Liver (tissue), 9 donors: ENCODE measurements around the gene UBQLN2. TPM values are rescaled to one million over a fixed set of nuclear protein-coding genes. Genes with fewer than 3 reads are reported as not detected.
"Not testable (repeated sequence)": the region's sequence is repeated elsewhere in the genome, so short reads cannot be mapped to it uniquely, and the experiment has no call there.

Source experiments
- DNase-seq: peaks from one replicate; pipeline ENCODE4 v3.0.0-alpha.2; 2017; ENCODE audit warnings: low spot score
- H3K27ac ChIP-seq, 2 donors: one replicate each; pipeline ENCODE4 v1.7.0; 2013; ENCODE audit warnings: inconsistent platforms in 2 of 2, low read length in 2 of 2, control low read depth in 1 of 2, low read depth in 1 of 2, mild to moderate bottlenecking in 1 of 2
- H3K27me3 ChIP-seq, 4 donors: one replicate each; pipeline versions ENCODE4 v1.6.1 to v1.7.0; 2013; ENCODE audit warnings: low read length in 3 of 4, inconsistent platforms in 1 of 4, mild to moderate bottlenecking in 1 of 4, moderate library complexity in 1 of 4; ENCODE audit not compliant: control insufficient read depth in 4 of 4, insufficient read depth in 4 of 4
- H3K36me3 ChIP-seq, 4 donors: one replicate each; pipeline versions ENCODE4 v1.6.1 to v1.7.0; 2013; ENCODE audit warnings: low read length in 3 of 4, mild to moderate bottlenecking in 3 of 4, low read depth in 1 of 4, moderate library complexity in 1 of 4; ENCODE audit not compliant: control insufficient read depth in 4 of 4, insufficient read depth in 3 of 4
- H3K4me1 ChIP-seq, 4 donors: one replicate each; pipeline versions ENCODE4 v1.6.1 to v1.7.0; 2013; ENCODE audit warnings: low read length in 3 of 4, mild to moderate bottlenecking in 3 of 4, moderate library complexity in 1 of 4; ENCODE audit not compliant: control insufficient read depth in 4 of 4, insufficient read depth in 4 of 4
- H3K4me3 ChIP-seq, 3 donors: one replicate each; pipeline versions ENCODE4 v1.6.1 to v1.7.0; 2013; ENCODE audit warnings: low read length in 3 of 3, control low read depth in 1 of 3, low read depth in 1 of 3, mild to moderate bottlenecking in 1 of 3
- H3K9ac ChIP-seq, 2 donors: one replicate each; pipeline ENCODE4 v1.7.0; 2013; ENCODE audit warnings: low read length in 2 of 2, mild to moderate bottlenecking in 2 of 2, moderate library complexity in 2 of 2, control low read depth in 1 of 2, low read depth in 1 of 2
- H3K9me3 ChIP-seq, 4 donors: one replicate each; pipeline versions ENCODE4 v1.6.1 to v1.7.0; 2013; ENCODE audit warnings: low read length in 3 of 4; ENCODE audit not compliant: control insufficient read depth in 4 of 4
- FOXA1 ChIP-seq: IDR thresholded peaks from 2 replicates; pipeline ENCODE4 v1.6.1; 2016; ENCODE audit warnings: antibody characterized with exemption
- FOXA2 ChIP-seq: IDR thresholded peaks from 2 replicates; pipeline ENCODE4 v1.6.1; 2016; ENCODE audit warnings: antibody characterized with exemption
- HNF4A ChIP-seq, 2 donors: conservative IDR thresholded peaks; 2 replicates each; pipeline ENCODE4 v1.6.1; 2016; ENCODE audit warnings: antibody characterized with exemption in 2 of 2, mild to moderate bottlenecking in 2 of 2
- HNF4G ChIP-seq: IDR thresholded peaks from 2 replicates; pipeline ENCODE4 v1.6.1; 2016; ENCODE audit warnings: antibody characterized with exemption
- JUND ChIP-seq, 2 donors: IDR thresholded peaks; 2 replicates each; pipeline ENCODE4 v1.6.1; 2016; ENCODE audit warnings: antibody characterized with exemption in 2 of 2
- NR2F2 ChIP-seq: IDR thresholded peaks from 2 replicates; pipeline ENCODE4 v1.6.1; 2016; ENCODE audit warnings: antibody characterized with exemption
- RAD21 ChIP-seq, 2 donors: IDR thresholded peaks; 2 replicates each; pipeline ENCODE4 v1.6.1; 2016; ENCODE audit warnings: antibody characterized with exemption in 2 of 2, mild to moderate bottlenecking in 2 of 2
- REST ChIP-seq: IDR thresholded peaks from 2 replicates; pipeline ENCODE4 v1.6.1; 2016; ENCODE audit warnings: antibody characterized with exemption, mild to moderate bottlenecking
- RXRA ChIP-seq, 2 donors: IDR thresholded peaks; 2 replicates each; pipeline ENCODE4 v1.6.1; 2017 to 2018; ENCODE audit warnings: antibody characterized with exemption in 2 of 2, mild to moderate bottlenecking in 1 of 2
- SP1 ChIP-seq: IDR thresholded peaks from 2 replicates; pipeline ENCODE4 v1.6.1; 2018; ENCODE audit warnings: antibody characterized with exemption, mild to moderate bottlenecking
- YY1 ChIP-seq: IDR thresholded peaks from 2 replicates; pipeline ENCODE4 v1.6.1; 2016; ENCODE audit warnings: antibody characterized with exemption, mild to moderate bottlenecking
- WGBS: extraction: QIAGEN DNeasy Blood & Tissue Kit; methylation state at CpG from one replicate; pipeline ENCODE4 v1.1.7; 2013; 5-methylcytosine and 5-hydroxymethylcytosine counted together
- polyA plus RNA-seq, 2 donors: library from polyadenylated mRNA; stranded (reverse) in 1 of 2; unstranded in 1 of 2; fragments of 200-250 nt in 1 of 2; fragments of >200 nt in 1 of 2; fragmentation: Nextera tagmentation in 1 of 2; extraction: Ambion mirVana in 1 of 2; gene quantifications; one replicate each; pipeline versions ENCODE4 v1.2.1 to v1.2.3, GENCODE V29; 2013 to 2015
- total RNA-seq, 2 donors: library from RNA; depleted of rRNA; stranded (reverse); fragments of >200 nt; gene quantifications; one replicate each; pipeline ENCODE4 v1.2.3, GENCODE V29; 2014
- TF ChIP-seq, protein P1 (sequence below): IDR thresholded peaks from 2 replicates; pipeline ENCODE4 v1.6.1; 2016; ENCODE audit warnings: antibody characterized with exemption
- TF ChIP-seq, protein P2 (sequence below): IDR thresholded peaks from 2 replicates; pipeline ENCODE4 v1.6.1; 2016; ENCODE audit warnings: antibody characterized with exemption
- donor health status: healthy.
- donor health status: healthy.
- donor health status: healthy.
- donor health status: healthy.
- donor health status: healthy.

UBQLN2 gene
- total and polyA plus RNA-seq, 4 donors: 7.9 to 11.9 (median 9.1) TPM

- H3K9ac ChIP-seq, H3K27ac ChIP-seq, H3K4me1 ChIP-seq, H3K36me3 ChIP-seq, DNase-seq, H3K27me3 ChIP-seq, H3K9me3 ChIP-seq, H3K4me3 ChIP-seq: not testable (repeated sequence)
- WGBS: 30% methylated on average over 2 of the region's 2 CpGs
- TF ChIP-seq RXRA (IDR thresholded peaks at IDR 0.05) (peak in 1 of 2 donors; percentile 43), YY1 (peak; percentile 19), RAD21 (IDR thresholded peaks at IDR 0.05) (peak; percentile 14 to 18), HNF4A (conservative IDR thresholded peaks at IDR 0.05) (peak; percentile 51 to 56), SP1 (peak; percentile 26)
Measured at GRCh38 chrX:56529482-56530007, 33.9 kb upstream of the UBQLN2 start.

DNA sequence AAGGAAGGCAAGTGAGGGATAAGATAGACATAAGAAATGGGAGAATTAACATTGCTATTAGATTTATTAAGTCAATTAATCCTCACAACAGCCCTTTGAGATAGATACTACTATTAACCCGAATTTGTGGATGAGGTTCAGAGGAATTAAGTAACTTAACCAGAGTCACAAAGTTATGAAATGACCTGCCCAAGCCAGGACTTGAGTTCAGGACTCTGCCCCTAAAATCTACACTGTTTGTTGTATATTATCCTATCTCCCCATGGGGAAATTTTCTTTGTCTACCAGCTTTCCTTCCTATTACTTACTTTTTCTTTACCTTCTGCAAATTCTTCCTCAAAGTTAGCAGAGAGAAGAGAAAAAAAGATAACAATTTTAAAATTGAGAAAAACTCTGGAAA, 33.4 kb upstream of the UBQLN2 start:
- Histone ChIP-seq H3K4me1 (peaks cover 0 to 2% (median 1%) of the 10 kb centered on the region in 4 donors), H3K36me3 (no peaks in the 10 kb centered on the region), H3K27ac (no peak overlapping the region), H3K27me3 (no peaks in the 10 kb centered on the region), H3K9ac (no peak overlapping the region), H3K9me3 (no peaks in the 10 kb centered on the region), H3K4me3 (no peak overlapping the region)
- WGBS: 24% methylated on average over 1 of the region's 1 CpG
- TF ChIP-seq YY1 (peak; percentile 3), NR2F2 (no peak), HNF4A (conservative IDR thresholded peaks at IDR 0.05) (peak in 1 of 2 donors; percentile 3)
- no peak for DNase-seq

- DNase-seq: no peak
- Histone ChIP-seq H3K9ac (no peak overlapping the region), H3K4me3 (no peak overlapping the region), H3K9me3 (peaks cover 0 to 1% (median 0%) of the 10 kb centered on the region in 4 donors), H3K4me1 (peaks cover 0 to 6% (median 0%) of the 10 kb centered on the region in 4 donors), H3K27ac (no peak overlapping the region), H3K27me3 (no peaks in the 10 kb centered on the region), H3K36me3 (no peaks in the 10 kb centered on the region)
- 89% methylated on average over 1 of the region's 1 CpG for WGBS
- TF ChIP-seq HNF4A (conservative IDR thresholded peaks at IDR 0.05): peak; percentile 20 to 21
- no peak for TF ChIP-seq RAD21 (IDR thresholded peaks at IDR 0.05)
Measured at GRCh38 chrX:56550667-56551066, 12.8 kb upstream of the UBQLN2 start.

- Histone ChIP-seq H3K36me3 (no peaks in the 10 kb centered on the region), H3K4me3 (no peak overlapping the region), H3K27me3 (no peaks in the 10 kb centered on the region), H3K9ac (no peak overlapping the region), H3K4me1 (peaks cover 0 to 6% (median 0%) of the 10 kb centered on the region in 4 donors), H3K9me3 (no peaks in the 10 kb centered on the region), H3K27ac (peak overlapping the region in 1 of 2 donors; percentile 73)
- WGBS: 47% methylated on average over 4 of the region's 4 CpGs
- TF ChIP-seq RXRA (IDR thresholded peaks at IDR 0.05): peak in 1 of 2 donors; percentile 31
- TF ChIP-seq FOXA1: no peak
- TF ChIP-seq, protein P1, sequence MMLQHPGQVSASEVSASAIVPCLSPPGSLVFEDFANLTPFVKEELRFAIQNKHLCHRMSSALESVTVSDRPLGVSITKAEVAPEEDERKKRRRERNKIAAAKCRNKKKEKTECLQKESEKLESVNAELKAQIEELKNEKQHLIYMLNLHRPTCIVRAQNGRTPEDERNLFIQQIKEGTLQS: no peak
- TF ChIP-seq FOXA2: no peak
- TF ChIP-seq RAD21 (IDR thresholded peaks at IDR 0.05): peak in 1 of 2 donors; percentile 24
- TF ChIP-seq REST: no peak
- peak in 1 of 2 donors; percentile 42 for TF ChIP-seq JUND (IDR thresholded peaks at IDR 0.05)
- peak; percentile 73 for TF ChIP-seq SP1
- peak; percentile 69 for TF ChIP-seq HNF4G
- TF ChIP-seq, protein P2, sequence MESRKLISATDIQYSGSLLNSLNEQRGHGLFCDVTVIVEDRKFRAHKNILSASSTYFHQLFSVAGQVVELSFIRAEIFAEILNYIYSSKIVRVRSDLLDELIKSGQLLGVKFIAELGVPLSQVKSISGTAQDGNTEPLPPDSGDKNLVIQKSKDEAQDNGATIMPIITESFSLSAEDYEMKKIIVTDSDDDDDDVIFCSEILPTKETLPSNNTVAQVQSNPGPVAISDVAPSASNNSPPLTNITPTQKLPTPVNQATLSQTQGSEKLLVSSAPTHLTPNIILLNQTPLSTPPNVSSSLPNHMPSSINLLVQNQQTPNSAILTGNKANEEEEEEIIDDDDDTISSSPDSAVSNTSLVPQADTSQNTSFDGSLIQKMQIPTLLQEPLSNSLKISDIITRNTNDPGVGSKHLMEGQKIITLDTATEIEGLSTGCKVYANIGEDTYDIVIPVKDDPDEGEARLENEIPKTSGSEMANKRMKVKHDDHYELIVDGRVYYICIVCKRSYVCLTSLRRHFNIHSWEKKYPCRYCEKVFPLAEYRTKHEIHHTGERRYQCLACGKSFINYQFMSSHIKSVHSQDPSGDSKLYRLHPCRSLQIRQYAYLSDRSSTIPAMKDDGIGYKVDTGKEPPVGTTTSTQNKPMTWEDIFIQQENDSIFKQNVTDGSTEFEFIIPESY: no peak
- TF ChIP-seq HNF4A (conservative IDR thresholded peaks at IDR 0.05): peak; percentile 82 to 83
- DNase-seq: no peak
Measured at GRCh38 chrX:56554870-56555269, 8.6 kb upstream of the UBQLN2 start.
